Measurements from ENCODE around the gene PTPRT.

GRCh38 chr20:43191946-43192863, 2.5 kb upstream of the PTPRT start:
- TF ChIP-seq CTCF (IDR thresholded peaks at IDR 0.05; ENCODE audit: low read depth, low read length) (peak; percentile 80), MAX (IDR thresholded peaks at IDR 0.05; ENCODE audit: low read depth, low read length) (peak; percentile 93), POLR2A (IDR thresholded peaks at IDR 0.05; ENCODE audit: extremely low read depth, insufficient read length) (no peak), MYC (IDR thresholded peaks at IDR 0.05; ENCODE audit: low read depth, low read length) (peak; percentile 40; the same call in 1 of the 2 replicates)

Data from NB4 (cell line).